Endothelial cell of umbilical vein (primary cell): ENCODE results near the gene ARHGAP42.

Source experiments
- EZH2 ChIP-seq: IDR thresholded peaks from 2 replicates; pipeline ENCODE4 v1.6.1; 2012; ENCODE audit warnings: borderline replicate concordance, low read depth, mild to moderate bottlenecking, moderate library complexity, low read length, inconsistent platforms; ENCODE audit not compliant: severe bottlenecking
- MAX ChIP-seq: IDR thresholded peaks from 2 replicates; pipeline ENCODE4 v1.6.1; 2011; ENCODE audit not compliant: insufficient read depth, insufficient read length
- MYC ChIP-seq: IDR thresholded peaks from one replicate; pipeline ENCODE4 v1.6.1; 2011; ENCODE audit warnings: mild to moderate bottlenecking, low read depth, low read length
- POLR2A ChIP-seq: IDR thresholded peaks from 2 replicates; pipeline ENCODE4 v1.6.1; 2012; ENCODE audit warnings: low read depth, mild to moderate bottlenecking, control low read depth, low read length
- POLR2AphosphoS5 ChIP-seq: IDR thresholded peaks from 2 replicates; pipeline ENCODE4 v1.6.1; 2012; ENCODE audit warnings: low read depth, mild to moderate bottlenecking, control low read depth, low read length, moderate library complexity; ENCODE audit not compliant: insufficient read depth
- TF ChIP-seq, protein P1 (sequence below), 2 donors: IDR thresholded peaks; 1 replicate in 1 of 2; 2 replicates in 1 of 2; pipeline ENCODE4 v1.5.1; 2011; ENCODE audit warnings: low read length in 2 of 2, mild to moderate bottlenecking in 2 of 2, moderate library complexity in 2 of 2, control low read depth in 1 of 2, inconsistent platforms in 1 of 2, low read depth in 1 of 2; ENCODE audit not compliant: insufficient read depth in 1 of 2; ENCODE audit errors: extremely low read depth in 1 of 2

DNA sequence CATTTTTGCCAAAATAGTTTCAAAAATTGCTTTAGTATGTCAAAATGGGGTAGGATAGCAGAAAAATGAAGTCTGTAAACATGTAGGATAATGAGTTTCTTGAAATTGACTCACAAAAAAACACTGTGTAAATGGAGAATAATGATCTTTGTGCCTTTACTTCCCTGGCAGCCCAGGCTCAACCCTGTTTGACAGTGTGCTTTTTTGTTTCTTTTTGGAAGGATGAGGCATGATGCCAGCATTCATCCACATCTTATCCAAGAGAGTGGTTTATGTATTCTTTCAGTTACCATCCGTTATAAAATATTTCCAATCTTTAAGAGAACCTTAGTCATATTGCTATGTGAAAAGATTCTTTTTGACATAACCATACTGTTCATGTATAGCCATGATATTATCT lies 70.6 kb downstream of the ARHGAP42 start:
- TF ChIP-seq EZH2 (no peak), MYC (no peak), MAX (no peak), POLR2A (no peak), POLR2AphosphoS5 (no peak)
- TF ChIP-seq, protein P1, sequence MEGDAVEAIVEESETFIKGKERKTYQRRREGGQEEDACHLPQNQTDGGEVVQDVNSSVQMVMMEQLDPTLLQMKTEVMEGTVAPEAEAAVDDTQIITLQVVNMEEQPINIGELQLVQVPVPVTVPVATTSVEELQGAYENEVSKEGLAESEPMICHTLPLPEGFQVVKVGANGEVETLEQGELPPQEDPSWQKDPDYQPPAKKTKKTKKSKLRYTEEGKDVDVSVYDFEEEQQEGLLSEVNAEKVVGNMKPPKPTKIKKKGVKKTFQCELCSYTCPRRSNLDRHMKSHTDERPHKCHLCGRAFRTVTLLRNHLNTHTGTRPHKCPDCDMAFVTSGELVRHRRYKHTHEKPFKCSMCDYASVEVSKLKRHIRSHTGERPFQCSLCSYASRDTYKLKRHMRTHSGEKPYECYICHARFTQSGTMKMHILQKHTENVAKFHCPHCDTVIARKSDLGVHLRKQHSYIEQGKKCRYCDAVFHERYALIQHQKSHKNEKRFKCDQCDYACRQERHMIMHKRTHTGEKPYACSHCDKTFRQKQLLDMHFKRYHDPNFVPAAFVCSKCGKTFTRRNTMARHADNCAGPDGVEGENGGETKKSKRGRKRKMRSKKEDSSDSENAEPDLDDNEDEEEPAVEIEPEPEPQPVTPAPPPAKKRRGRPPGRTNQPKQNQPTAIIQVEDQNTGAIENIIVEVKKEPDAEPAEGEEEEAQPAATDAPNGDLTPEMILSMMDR (IDR thresholded peaks at IDR 0.05; ENCODE audit: extremely low read depth in 1 of 2, insufficient read depth in 1 of 2, low read depth in 1 of 2, low read length in 2 of 2): no peak
